IMR-90 (cell line): ENCODE results near the gene KIF22. TPM values are rescaled to one million over a fixed set of nuclear protein-coding genes. Genes with fewer than 3 reads are reported as not detected.
A peak's percentile ranks its signal among the peaks of the same experiment; 100 is the strongest.

ENCODE experiments used
- ATAC-seq: fragments of 200-7000 bp; cut with Tn5 transposase; 2 replicates; pipeline ENCODE4 v1.9.1; 2020; ENCODE audit warnings: low read depth, mild to moderate bottlenecking, moderate library complexity
- BruUV-seq: library from RNA; stranded (reverse); fragments of 400-500 nt; replicated peaks from 2 replicates; lab custom pipeline; 2021; lab: Mats Ljungman, UMichigan
- CTCF ChIA-PET: fragments of 300-600 bp; formaldehyde crosslinking; extraction: SDS; loops from one replicate; lab custom pipeline; 2021; ENCODE audit warnings: antibody characterized with exemption; lab: Yijun Ruan, JAX
- POLR2A ChIA-PET: fragments of 300-600 bp; sonication (Branson Sonifier 250); formaldehyde crosslinking; loops from one replicate; lab custom pipeline; 2022; ENCODE audit warnings: antibody characterized with exemption; ENCODE audit not compliant: unreplicated experiment; lab: Charles Lee
- DNase-seq: peaks from one replicate; pipeline ENCODE4 v3.0.0; 2013
- H2AFZ ChIP-seq: replicated peaks from 2 replicates; pipeline ENCODE3; 2013; ENCODE audit warnings: low read length, mild to moderate bottlenecking; ENCODE audit not compliant: poor library complexity
- H2AK5ac ChIP-seq: 2 replicates; pipeline ENCODE4 v1.6.1; 2013; ENCODE audit warnings: low read depth, low read length, inconsistent platforms
- H2AK9ac ChIP-seq: replicated peaks from 2 replicates; pipeline ENCODE3; 2013; ENCODE audit warnings: mild to moderate bottlenecking, low read depth, low read length, moderate library complexity; ENCODE audit not compliant: poor library complexity
- H2BK120ac ChIP-seq: 2 replicates; pipeline ENCODE4 v1.6.1; 2013; ENCODE audit warnings: low read depth, low read length, inconsistent platforms
- H2BK15ac ChIP-seq: 3 replicates; pipeline ENCODE4 v1.6.1; 2013; ENCODE audit warnings: low read depth, low read length, inconsistent platforms
- H2BK20ac ChIP-seq: 2 replicates; pipeline ENCODE4 v1.6.1; 2013; ENCODE audit warnings: low read depth, mild to moderate bottlenecking, inconsistent platforms, low read length, moderate library complexity
- H2BK5ac ChIP-seq: 2 replicates; pipeline ENCODE4 v1.6.1; 2013; ENCODE audit warnings: mild to moderate bottlenecking, low read depth, low read length, inconsistent platforms; ENCODE audit not compliant: poor library complexity, severe bottlenecking
- H3K14ac ChIP-seq: replicated peaks from 2 replicates; pipeline ENCODE4 v1.6.1; 2013; ENCODE audit warnings: low read depth, low read length, inconsistent platforms
- H3K18ac ChIP-seq: 2 replicates; pipeline ENCODE4 v1.6.1; 2013; ENCODE audit warnings: low read depth, low read length, control low read depth
- H3K23ac ChIP-seq: 2 replicates; pipeline ENCODE4 v1.6.1; 2013; ENCODE audit warnings: low read depth, low read length, inconsistent platforms
- H3K27ac ChIP-seq: 2 replicates; pipeline ENCODE4 v1.5.1; 2013; ENCODE audit warnings: mild to moderate bottlenecking, control low read depth, low read length; ENCODE audit not compliant: insufficient read depth
- H3K27me3 ChIP-seq: 2 replicates; pipeline ENCODE4 v1.6.1; 2013; ENCODE audit warnings: low read length; ENCODE audit not compliant: control insufficient read depth, insufficient read depth
- H3K36me3 ChIP-seq: 2 replicates; pipeline ENCODE4 v1.6.1; 2013; ENCODE audit warnings: low read length, mixed read lengths; ENCODE audit not compliant: control insufficient read depth, insufficient read depth
- H3K4ac ChIP-seq: 2 replicates; pipeline ENCODE4 v1.6.1; 2013; ENCODE audit warnings: low read depth, low read length, inconsistent platforms
- H3K4me1 ChIP-seq: 2 replicates; pipeline ENCODE4 v1.6.1; 2013; ENCODE audit warnings: low read length, mixed read lengths; ENCODE audit not compliant: control insufficient read depth, insufficient read depth
- H3K4me2 ChIP-seq: 2 replicates; pipeline ENCODE4 v1.6.1; 2013; ENCODE audit warnings: low read depth, mild to moderate bottlenecking, control low read depth, low read length, moderate library complexity
- H3K4me3 ChIP-seq: 2 replicates; pipeline ENCODE4 v1.5.1; 2013; ENCODE audit warnings: low read depth, mild to moderate bottlenecking, control low read depth, low read length, moderate library complexity; ENCODE audit not compliant: insufficient read depth
- H3K56ac ChIP-seq: 2 replicates; pipeline ENCODE4 v1.6.1; 2013; ENCODE audit warnings: low read length, inconsistent platforms; ENCODE audit not compliant: insufficient read depth; ENCODE audit errors: extremely low read depth
- H3K79me1 ChIP-seq, 2 experiments: 2 replicates each; pipeline ENCODE4 v1.6.1; 2013; ENCODE audit warnings: low read length in 2 of 2, inconsistent platforms in 1 of 2, low read depth in 1 of 2
- H3K9ac ChIP-seq: 2 replicates; pipeline ENCODE4 v1.6.1; 2013; ENCODE audit warnings: low read depth, low read length, control low read depth
- H3K9me1 ChIP-seq: 2 replicates; pipeline ENCODE4 v1.6.1; 2013; ENCODE audit warnings: low read length, inconsistent platforms; ENCODE audit not compliant: insufficient read depth
- H3K9me3 ChIP-seq: 2 replicates; pipeline ENCODE4 v1.6.1; 2013; ENCODE audit warnings: low read length; ENCODE audit not compliant: control insufficient read depth, insufficient read depth
- H4K20me1 ChIP-seq: 2 replicates; pipeline ENCODE4 v1.6.1; 2013; ENCODE audit warnings: low read length, inconsistent platforms; ENCODE audit not compliant: insufficient read depth
- H4K5ac ChIP-seq: 2 replicates; pipeline ENCODE4 v1.6.1; 2013; ENCODE audit warnings: mild to moderate bottlenecking, low read depth, low read length, control low read depth
- H4K8ac ChIP-seq, 2 experiments: 2 replicates each; pipeline ENCODE4 v1.6.1; 2013; ENCODE audit warnings: low read depth in 2 of 2, low read length in 2 of 2, control low read depth in 1 of 2, inconsistent platforms in 1 of 2
- H4K91ac ChIP-seq: 2 replicates; pipeline ENCODE4 v1.6.1; 2013; ENCODE audit warnings: low read depth, low read length, inconsistent platforms; ENCODE audit not compliant: insufficient read depth
- CEBPB ChIP-seq: IDR thresholded peaks from 2 replicates; pipeline ENCODE4 v1.6.1; 2012; ENCODE audit warnings: low read depth, low read length, improper control_type of control experiment
- MAZ ChIP-seq: IDR thresholded peaks from 2 replicates; pipeline ENCODE4 v1.6.1; 2012; ENCODE audit warnings: low read depth, mild to moderate bottlenecking, low read length, improper control_type of control experiment, moderate library complexity, borderline replicate concordance
- WGBS, 2 experiments: methylation state at CpG; one replicate each; pipeline versions ENCODE4 v1.1.5 to v1.1.7; 2013; ENCODE audit warnings: missing lambda C conversion rate in 2 of 2; ENCODE audit not compliant: insufficient read length in 1 of 2; ENCODE audit errors: extremely low coverage in 2 of 2; 5-methylcytosine and 5-hydroxymethylcytosine counted together
- dilution Hi-C: fragments of 300-500 bp; cut with HindIII; formaldehyde crosslinking; loops from one replicate; pipeline ENCODE4 v1.14.3; 2018; ENCODE audit warnings: low sequenced_read_pairs; ENCODE audit not compliant: unreplicated experiment
- in situ Hi-C: fragments of 300-500 bp; cut with MboI; formaldehyde crosslinking; loops from 3 replicates; pipeline ENCODE4 v1.14.3; 2019; ENCODE audit warnings: low sequenced_read_pairs, inconsistent platforms, mixed read lengths
- intact Hi-C: fragments of 100-400 bp; cut with micrococcal nuclease; formaldehyde crosslinking; loops from 2 replicates; pipeline ENCODE4 v1.10.0; 2022
- polyA plus RNA-seq, 3 experiments: library from polyadenylated mRNA; depleted of rRNA; stranded (reverse); fragments of >200 nt; gene quantifications; 2 replicates each; pipeline ENCODE4 v1.2.3, GENCODE V29; 2012; ENCODE audit warnings: low replicate concordance in 1 of 3
- total RNA-seq: library from RNA; depleted of rRNA; stranded (reverse); fragments of >200 nt; gene quantifications from 2 replicates; pipeline ENCODE4 v1.2.3, GENCODE V29; 2012

The KIF22 gene
- total and polyA plus RNA-seq, 2 of the 4 experiments (the other 2 are of a cell fraction), result 43.0 to 65.1 TPM

DNA sequence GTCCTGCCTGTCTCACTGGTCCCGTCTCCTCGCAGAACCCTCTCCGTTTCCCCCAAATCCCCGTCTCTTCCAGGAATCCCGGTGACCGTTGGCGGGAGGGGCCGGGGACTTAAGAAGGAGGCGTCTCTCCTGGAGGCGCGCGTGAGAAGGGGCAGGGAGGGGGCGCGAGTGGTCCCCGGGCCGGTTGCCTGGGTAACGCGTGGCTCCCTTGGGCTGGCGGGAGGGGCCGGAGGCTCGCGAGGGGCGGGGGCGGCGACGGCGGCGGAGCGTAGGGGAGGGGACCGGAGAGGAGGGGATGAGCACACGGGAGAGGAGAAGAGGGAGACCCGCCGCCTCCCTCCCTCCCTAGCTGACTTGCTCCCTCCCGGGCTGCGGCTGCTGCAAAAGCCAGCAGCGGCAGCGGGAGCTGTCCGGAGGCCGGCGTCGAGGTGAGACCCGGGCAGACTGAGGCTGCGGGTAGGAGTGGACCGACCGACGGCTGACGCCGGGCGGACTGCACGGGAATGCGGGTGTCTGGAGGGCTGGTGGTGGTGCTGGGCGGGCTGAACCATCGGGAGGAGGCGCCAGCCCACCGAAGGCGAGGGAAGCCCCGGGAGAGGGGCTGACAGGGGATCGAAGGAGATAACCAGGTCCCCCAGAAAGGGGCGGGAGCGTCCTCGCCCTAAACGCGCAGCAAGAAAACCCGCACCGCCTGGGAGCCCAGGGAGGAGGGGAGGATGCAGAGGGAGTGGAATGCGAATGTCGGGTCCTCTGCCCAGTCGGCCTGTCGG is 21.5 kb downstream of the KIF22 start, which contains the start of gene PRRT2:
TSS of gene PRRT2 (plus strand) at position 298 of the 770 bp plus-strand sequence. CDS start 862 bp downstream, outside the sequence.
- peak within 1 kb of the TSS; percentile 90 for H2AFZ ChIP-seq
- H2BK120ac ChIP-seq, result peak within 1 kb of the TSS; percentile 55
- H3K9me3 ChIP-seq, result no peaks in the 10 kb centered on the region
- in situ Hi-C loops, result no loop called here
- H3K27ac ChIP-seq, result peak within 1 kb of the TSS; percentile 83
- peaks cover 11 to 53% of the 10 kb centered on the region in 2 experiments; a peak in 3 of 4 replicates for H3K79me1 ChIP-seq
- peak within 1 kb of the TSS; percentile 25 for H4K5ac ChIP-seq
- peak within 1 kb of the TSS; percentile 54; the same call in 1 of the 2 replicates for H3K56ac ChIP-seq
- peaks cover 27% of the 10 kb centered on the region for H3K4me1 ChIP-seq
- no peaks in the 10 kb centered on the region for H3K27me3 ChIP-seq
- H4K91ac ChIP-seq, result peak within 1 kb of the TSS; percentile 72
- peak within 1 kb of the TSS; percentile 68 for H3K9ac ChIP-seq
- intact Hi-C loops, result loop anchor here (2.0 kb wide), 1 partner anchor 187 kb away; no protein-coding TSS in a partner anchor
- peak within 1 kb of the TSS; percentile 98 for H2AK9ac ChIP-seq
- peak within 1 kb of the TSS; percentile 94 for H3K23ac ChIP-seq
- H2BK15ac ChIP-seq, result peak within 1 kb of the TSS; percentile 47; the same call in 2 of the 3 replicates
- H3K9me1 ChIP-seq, result peaks cover 13% of the 10 kb centered on the region
- ATAC-seq (peak; percentile 1; the same call in 1 of the 2 replicates), DNase-seq (peak; percentile 43)
- POLR2A ChIA-PET, result no interaction called here
- CTCF ChIA-PET, result interaction anchor here (1.4 kb wide), 1 partner anchor 20 kb away, joined by 3 read pairs; no protein-coding TSS in a partner anchor
- TF ChIP-seq CEBPB, result no peak
- TF ChIP-seq MAZ, result peak; percentile 63; the same call in 1 of the 2 replicates
- H3K4me3 ChIP-seq, result peak within 1 kb of the TSS; percentile 80
- dilution Hi-C loops, result no loop called here
- 0% methylated on average over 7 of the region's 69 CpGs; no CpG with 5 or more reads in 1 of the 2 experiments for WGBS, 2 experiments
- H3K18ac ChIP-seq, result peak within 1 kb of the TSS; percentile 26
- peak within 1 kb of the TSS; percentile 37 for H2BK5ac ChIP-seq
- peak within 1 kb of the TSS; percentile 79 for H3K4me2 ChIP-seq
- BruUV-seq, result no TSS peak
- H2AK5ac ChIP-seq, result peak within 1 kb of the TSS; percentile 86
- peak within 1 kb of the TSS; percentile 80 for H3K14ac ChIP-seq
- H4K20me1 ChIP-seq, result peaks cover 30% of the 10 kb centered on the region
- H3K4ac ChIP-seq, result peak within 1 kb of the TSS; percentile 86
- H2BK20ac ChIP-seq, result peak within 1 kb of the TSS; percentile 3; the same call in 1 of the 2 replicates
- peak within 1 kb of the TSS; percentile 28 to 55; a peak in 2 of 4 replicates for H4K8ac ChIP-seq
- H3K36me3 ChIP-seq, result peaks cover 12% of the 10 kb centered on the region
